Measurements from ENCODE around the gene MRPS22.

The MRPS22 gene

GRCh38 chr3:139311557-139311956, 32.3 kb upstream of the MRPS22 start:
- in situ Hi-C loops (cut with MboI; ENCODE audit: low sequenced_read_pairs): no loop called here

GRCh38 chr3:139312416-139312815, 31.4 kb upstream of the MRPS22 start:
- in situ Hi-C loops (cut with MboI; ENCODE audit: low sequenced_read_pairs): no loop called here

- in situ Hi-C loops (cut with MboI; ENCODE audit: low sequenced_read_pairs): no loop called here
Observed at GRCh38 chr3:139312959-139313358, 30.9 kb upstream of the MRPS22 start.

GRCh38 chr3:139313921-139314320, 29.9 kb upstream of the MRPS22 start:
- in situ Hi-C loops (cut with MboI; ENCODE audit: low sequenced_read_pairs): no loop called here

DNA sequence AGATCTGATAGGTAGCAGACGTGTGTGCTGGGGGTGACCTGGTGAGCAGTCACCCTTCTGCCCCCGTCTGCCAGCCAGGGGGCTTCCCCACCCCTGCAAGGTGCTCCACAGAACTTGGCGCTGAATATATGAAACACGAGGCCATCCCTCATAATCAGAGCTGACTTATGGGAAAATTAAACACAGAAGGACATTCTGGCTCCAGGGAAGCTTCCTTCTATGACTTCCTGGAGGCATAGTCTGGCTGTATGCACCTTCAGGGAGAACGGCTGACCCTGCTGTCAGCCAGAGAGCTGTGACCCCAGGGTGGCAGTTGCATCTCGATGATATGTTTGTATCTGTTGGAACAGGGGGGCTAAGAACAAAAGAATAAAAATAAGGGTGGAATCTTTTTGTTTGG, 26.6 kb upstream of the MRPS22 start:
- in situ Hi-C loops (cut with MboI; ENCODE audit: low sequenced_read_pairs): no loop called here

DNA sequence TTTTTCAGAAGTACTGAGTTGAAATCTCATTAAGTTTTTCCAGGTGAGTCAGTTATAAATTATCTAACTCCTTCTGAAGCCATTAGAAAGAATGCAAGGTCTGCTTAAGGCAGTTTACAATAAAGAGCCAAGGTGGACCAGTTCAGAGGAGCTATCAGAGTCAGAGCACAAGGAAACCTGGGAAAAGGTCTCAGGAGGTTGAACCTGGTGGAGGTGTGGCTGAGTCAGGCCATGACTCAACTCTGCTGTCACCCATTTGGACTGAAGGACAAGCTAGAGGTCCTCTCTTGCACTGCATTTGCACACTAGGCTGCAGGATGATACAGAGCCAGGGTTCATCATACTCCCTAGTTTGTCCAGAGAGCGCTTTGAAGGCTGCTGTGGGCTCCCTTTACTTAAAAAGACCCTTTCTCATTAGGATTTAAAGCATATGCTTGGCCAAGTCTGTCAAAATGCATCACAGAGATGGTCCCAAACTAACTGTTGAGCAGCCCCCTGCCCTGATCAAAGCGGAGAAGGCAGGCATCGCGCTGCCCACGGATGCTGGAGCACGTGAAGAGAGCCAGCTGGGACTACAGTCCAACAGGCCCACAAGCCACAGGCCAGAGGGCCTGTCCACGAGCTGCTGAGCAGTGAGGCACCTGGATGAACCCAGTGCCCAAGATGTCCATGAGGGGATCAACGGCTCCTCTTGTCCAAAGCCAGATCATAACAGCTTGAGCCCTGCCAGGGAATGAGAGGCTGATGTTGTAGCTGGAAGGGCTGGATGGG, 26.0 kb upstream of the MRPS22 start:
- in situ Hi-C loops (cut with MboI; ENCODE audit: low sequenced_read_pairs): no loop called here

GRCh38 chr3:139318431-139318816, 25.4 kb upstream of the MRPS22 start:
- in situ Hi-C loops (cut with MboI; ENCODE audit: low sequenced_read_pairs): no loop called here

DNA sequence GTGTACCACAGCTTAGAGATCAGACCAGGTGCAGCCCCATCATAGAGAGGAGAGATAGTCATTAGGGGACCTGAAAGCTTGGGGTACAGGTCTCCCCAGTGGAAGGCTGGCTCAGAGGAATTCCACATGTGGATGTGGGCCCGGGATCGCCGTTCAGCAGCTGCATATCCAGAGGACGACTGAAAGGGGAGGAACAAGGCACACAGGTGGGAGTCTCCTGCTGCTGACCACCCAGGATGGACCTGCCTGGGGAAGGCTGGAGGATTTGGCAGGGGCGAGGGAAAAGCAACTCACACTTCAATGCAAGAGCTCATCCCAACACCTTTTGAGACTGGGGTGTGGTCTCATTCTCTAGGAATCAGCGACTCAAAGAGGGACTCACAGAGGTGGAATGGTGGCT, 25.0 kb upstream of the MRPS22 start:
- in situ Hi-C loops (cut with MboI; ENCODE audit: low sequenced_read_pairs): no loop called here

GRCh38 chr3:139319428-139320402, 24.1 kb upstream of the MRPS22 start:
- in situ Hi-C loops (cut with MboI; ENCODE audit: low sequenced_read_pairs): no loop called here

DNA sequence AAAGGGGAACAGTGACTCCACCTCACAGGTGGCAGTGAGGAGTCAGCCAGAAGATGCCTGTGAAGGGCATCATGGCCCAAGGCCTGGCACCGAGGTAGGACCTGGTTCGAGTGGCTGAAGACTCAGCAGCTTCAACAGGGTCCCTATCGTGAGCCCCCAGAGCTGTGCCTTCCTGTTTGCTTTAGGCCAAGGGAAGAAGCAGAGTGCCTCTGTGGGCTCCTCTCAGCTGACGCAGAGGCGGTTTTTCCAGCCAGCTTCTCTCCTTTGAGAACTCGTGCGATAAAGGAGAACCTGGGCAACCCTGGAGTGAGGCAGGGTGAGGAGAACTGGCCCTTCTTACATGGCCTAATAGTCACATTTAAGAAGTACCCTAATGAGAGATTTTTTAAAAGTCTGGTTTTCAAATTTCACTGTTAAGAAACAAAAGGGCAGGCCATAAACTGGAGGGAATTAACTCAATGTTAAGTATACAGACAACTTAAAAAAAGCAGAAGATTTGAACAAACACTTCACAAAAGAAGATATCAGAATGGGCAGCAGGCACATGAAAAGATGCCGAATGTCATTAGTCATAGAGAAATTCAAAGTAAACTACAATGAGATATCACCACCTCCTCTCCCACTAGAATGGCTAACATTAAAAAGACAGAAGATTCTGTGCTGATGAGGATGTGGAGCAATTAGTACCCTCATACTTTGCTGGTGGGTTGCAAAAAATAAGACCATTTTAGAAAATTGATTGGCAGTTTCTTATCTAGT, 23.1 kb upstream of the MRPS22 start:
- in situ Hi-C loops (cut with MboI; ENCODE audit: low sequenced_read_pairs): no loop called here

DNA sequence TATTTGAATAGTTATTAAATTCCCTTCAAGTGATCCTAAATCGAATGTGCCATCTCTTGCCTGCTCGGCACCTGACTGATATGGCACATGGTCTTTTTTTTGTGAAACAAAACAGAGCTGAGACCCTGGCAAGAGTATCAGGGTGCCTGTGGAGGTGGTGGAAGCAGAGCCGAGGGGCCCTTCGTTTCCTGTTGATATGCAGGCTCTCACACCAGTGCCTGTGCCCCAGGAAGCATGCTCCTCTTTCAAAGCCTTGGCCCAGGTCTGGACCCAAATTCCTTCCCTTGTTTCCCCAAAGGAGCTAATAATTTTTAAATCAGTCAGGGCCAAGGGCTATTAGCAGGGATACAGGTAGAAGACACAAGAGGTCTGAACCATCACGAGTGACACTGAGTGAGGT, 21.5 kb upstream of the MRPS22 start:
- in situ Hi-C loops (cut with MboI; ENCODE audit: low sequenced_read_pairs): no loop called here

DNA sequence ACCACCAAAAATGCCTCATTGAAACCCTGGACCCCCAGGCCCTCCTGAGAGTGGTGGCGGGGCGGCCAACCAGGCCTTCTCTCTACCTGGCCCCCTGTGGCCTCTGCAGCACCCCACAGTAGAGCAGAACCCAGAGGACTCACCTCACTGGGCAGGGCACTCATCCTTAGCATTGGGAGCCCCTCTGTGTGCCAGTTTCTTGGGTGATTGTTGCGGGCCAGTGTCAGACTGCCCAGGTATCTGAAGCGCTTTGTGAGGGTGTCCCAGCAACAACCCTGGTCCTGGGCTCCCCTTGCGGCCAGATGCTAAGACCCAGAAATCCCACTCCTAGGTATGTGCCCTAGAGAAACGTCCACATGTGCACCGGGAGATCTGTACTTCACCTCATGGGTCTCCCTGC, 20.7 kb upstream of the MRPS22 start:
- in situ Hi-C loops (cut with MboI; ENCODE audit: low sequenced_read_pairs): no loop called here

- in situ Hi-C loops (cut with MboI; ENCODE audit: low sequenced_read_pairs): no loop called here
Observed at GRCh38 chr3:139324456-139324855, 19.4 kb upstream of the MRPS22 start.

DNA sequence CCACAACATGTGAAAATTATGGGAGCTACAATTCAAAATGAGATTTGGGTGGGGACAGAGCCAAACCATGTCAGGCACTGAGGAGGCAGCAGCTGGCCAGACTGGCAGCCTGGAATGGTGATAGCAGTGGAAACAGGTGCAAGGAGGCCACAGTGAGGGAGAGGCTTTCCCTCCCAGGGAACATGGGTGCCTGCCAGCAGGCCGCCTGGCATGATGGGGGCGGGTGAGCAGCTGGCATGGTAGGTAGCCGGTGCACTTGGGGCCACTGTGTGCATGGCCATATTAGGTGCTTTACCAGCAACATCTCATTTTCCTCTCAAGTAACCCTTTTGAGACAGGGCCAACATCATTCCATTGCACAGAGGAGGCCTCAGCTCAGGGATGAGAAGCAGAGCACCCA, 18.3 kb upstream of the MRPS22 start:
- in situ Hi-C loops (cut with MboI; ENCODE audit: low sequenced_read_pairs): no loop called here

- in situ Hi-C loops (cut with MboI; ENCODE audit: low sequenced_read_pairs): no loop called here
Observed at GRCh38 chr3:139326131-139326530, 17.7 kb upstream of the MRPS22 start.

GRCh38 chr3:139326707-139327106, 17.1 kb upstream of the MRPS22 start:
- in situ Hi-C loops (cut with MboI; ENCODE audit: low sequenced_read_pairs): no loop called here

- in situ Hi-C loops (cut with MboI; ENCODE audit: low sequenced_read_pairs): no loop called here
Observed at GRCh38 chr3:139327231-139327630, 16.6 kb upstream of the MRPS22 start.

DNA sequence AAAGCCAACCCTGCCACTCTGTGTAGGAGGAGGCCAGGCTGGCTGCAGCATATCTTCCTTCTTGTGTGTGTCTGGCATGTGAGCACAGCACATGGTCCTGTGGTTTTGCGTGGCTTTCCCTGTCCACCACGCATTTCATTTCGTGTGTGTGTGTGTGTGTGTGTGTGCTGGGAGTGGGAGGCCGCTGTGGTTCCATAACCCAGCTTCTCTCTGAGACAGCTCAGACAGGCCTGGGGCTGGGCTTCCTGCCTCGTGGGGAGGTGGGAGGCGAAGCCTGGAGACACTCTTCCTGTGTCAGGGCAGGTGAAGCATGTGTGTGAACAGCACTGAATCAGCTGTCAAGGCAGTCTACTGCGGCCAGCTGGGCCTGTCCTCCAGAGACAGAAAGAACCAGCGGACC, 16.0 kb upstream of the MRPS22 start:
- in situ Hi-C loops (cut with MboI; ENCODE audit: low sequenced_read_pairs): no loop called here

DNA sequence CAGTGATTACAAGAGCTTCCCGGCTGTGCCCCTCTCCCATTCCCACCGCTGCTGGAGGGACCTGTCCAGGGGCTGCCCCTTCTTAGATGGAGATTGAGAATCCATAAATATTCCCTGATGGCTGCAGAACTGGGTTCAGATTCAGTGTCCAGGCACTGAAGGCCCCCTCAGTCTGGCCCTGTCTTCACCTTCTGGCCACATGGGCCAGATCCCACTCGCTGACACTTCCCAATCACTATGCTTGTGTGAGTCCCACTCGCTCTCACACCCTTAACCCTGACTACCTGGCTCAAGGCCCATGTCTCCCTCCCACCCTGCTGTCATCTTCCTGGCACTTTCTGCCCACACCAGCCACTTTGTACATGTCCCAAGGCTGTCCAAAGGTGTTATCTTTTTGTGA, 15.5 kb upstream of the MRPS22 start:
- in situ Hi-C loops (cut with MboI; ENCODE audit: low sequenced_read_pairs): no loop called here

DNA sequence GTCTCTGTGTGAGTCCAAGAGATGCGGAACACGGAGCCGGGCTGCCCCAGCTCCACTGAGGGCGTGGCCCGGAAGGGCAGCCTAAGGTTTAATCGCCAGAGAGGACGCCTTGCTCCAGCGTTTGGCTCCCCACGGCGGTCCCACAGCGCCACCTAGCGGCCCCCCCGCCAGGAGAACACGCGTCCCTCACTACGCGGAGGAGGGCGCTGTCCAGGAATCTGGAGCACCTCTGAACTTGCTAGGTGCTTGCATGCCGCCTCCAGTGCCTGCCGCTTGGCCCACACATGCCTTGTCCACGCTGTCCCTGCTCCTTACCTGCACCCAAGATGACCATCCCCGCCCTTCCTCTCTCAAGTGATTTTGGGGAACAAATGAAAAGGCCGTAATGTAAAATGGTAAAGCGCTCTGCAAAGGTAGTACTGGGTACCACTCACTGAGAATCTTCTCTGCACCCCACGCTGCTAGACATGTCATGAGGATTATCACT, 14.4 kb upstream of the MRPS22 start:
- in situ Hi-C loops (cut with MboI; ENCODE audit: low sequenced_read_pairs): no loop called here

- in situ Hi-C loops (cut with MboI; ENCODE audit: low sequenced_read_pairs): no loop called here
Observed at GRCh38 chr3:139332092-139332491, 11.7 kb upstream of the MRPS22 start.

All from HL-60/S4 (cell line).